Body of pancreas (tissue), 4 donors: Measurements from ENCODE around the gene ATP11C. TPM values are rescaled to one million over a fixed set of nuclear protein-coding genes. Genes with fewer than 3 reads are reported as not detected.
"Not testable (repeated sequence)": the region's sequence is repeated elsewhere in the genome, so short reads cannot be mapped to it uniquely, and the experiment has no call there.

Experiments used
- ATAC-seq: fragments of 150-250 bp; one replicate; pipeline ENCODE4 v1.9.1; 2016
- DNase-seq, 4 donors: peaks; one replicate each; pipeline ENCODE4 v3.0.0-alpha.2; 2019
- H3K27ac ChIP-seq, 4 donors: fragments of 200-600 bp; sonication (generic); 1 replicate in 3 of 4; 2 replicates in 1 of 4; pipeline versions ENCODE4 v1.5.1 to v1.6.1; 2016 to 2019; ENCODE audit warnings: mild to moderate bottlenecking in 1 of 4, mixed read lengths in 1 of 4, moderate library complexity in 1 of 4
- H3K27me3 ChIP-seq, 2 donors: fragments of 200-600 bp; sonication (generic); one replicate each; pipeline ENCODE4 v1.6.0; 2016; ENCODE audit warnings: mild to moderate bottlenecking in 1 of 2
- H3K36me3 ChIP-seq, 2 donors: fragments of 200-600 bp; sonication (generic); replicated peaks in 1 of 2; 2 replicates each; pipeline ENCODE4 v1.5.1; 2016; ENCODE audit warnings: low read depth in 2 of 2; ENCODE audit not compliant: insufficient read depth in 1 of 2
- H3K4me1 ChIP-seq: fragments of 200-600 bp; sonication (generic); one replicate; pipeline ENCODE4 v1.6.0; 2016
- H3K4me3 ChIP-seq, 2 donors: fragments of 200-600 bp; sonication (generic); 1 replicate in 1 of 2; 2 replicates in 1 of 2; pipeline ENCODE4 v1.5.1; 2016 to 2019
- H3K9me3 ChIP-seq, 3 donors: fragments of 200-600 bp; sonication (generic); 1 replicate in 2 of 3; 2 replicates in 1 of 3; pipeline ENCODE4 v1.5.1; 2016
- CTCF ChIP-seq, 7 experiments: fragments of 450-650 bp in 4 of 7; fragments of 200-600 bp in 3 of 7; sonication (generic) in 3 of 7; IDR thresholded peaks; one replicate each; pipeline ENCODE4 v1.5.1; 2016 to 2019; ENCODE audit warnings: antibody characterized with exemption in 7 of 7
- POLR2A ChIP-seq, 3 donors: fragments of 450-650 bp; IDR thresholded peaks; one replicate each; pipeline ENCODE4 v1.6.1; 2016; ENCODE audit warnings: antibody characterized with exemption in 3 of 3, mild to moderate bottlenecking in 2 of 3
- WGBS, 2 donors: methylation state at CpG; one replicate each; pipeline ENCODE4 v1.1.5; 2017; 5-methylcytosine and 5-hydroxymethylcytosine counted together
- intact Hi-C: fragments of 100-400 bp; cut with DNase I; formaldehyde crosslinking; loops from one replicate; pipeline ENCODE4 v1.15.1; 2023
- total RNA-seq, 2 donors: library from RNA; depleted of rRNA; stranded (reverse); fragments of >200 nt; gene quantifications; one replicate each; pipeline ENCODE4 v1.1.0, GENCODE V29; 2016

The ATP11C gene
- total RNA-seq, 2 donors from 2014 or later: 10.5 to 14.5 TPM

GRCh38 chrX:139965421-139965820, 32.6 kb upstream of the ATP11C start, which contains the start of gene CXorf66:
Gene CXorf66, minus strand, starts transcription at chrX:139965521. Its CDS starts 25 bp downstream, at chrX:139965496.
- DNase-seq (no peak), ATAC-seq (no peak)
- intact Hi-C loops: no loop called here
- Histone ChIP-seq H3K4me3 (no peak within 1 kb of the TSS), H3K27ac (no peak within 1 kb of the TSS), H3K4me1 (no peaks in the 10 kb centered on the region), H3K36me3 (no peaks in the 10 kb centered on the region), H3K9me3 (no peaks in the 10 kb centered on the region), H3K27me3 (no peaks in the 10 kb centered on the region)
- 89 to 93% methylated on average over 2 to 7 of the region's 7 CpGs for WGBS, 2 donors
- TF ChIP-seq POLR2A (IDR thresholded peaks at IDR 0.05): no peak
- no peak for TF ChIP-seq CTCF (IDR thresholded peaks at IDR 0.05)

DNA sequence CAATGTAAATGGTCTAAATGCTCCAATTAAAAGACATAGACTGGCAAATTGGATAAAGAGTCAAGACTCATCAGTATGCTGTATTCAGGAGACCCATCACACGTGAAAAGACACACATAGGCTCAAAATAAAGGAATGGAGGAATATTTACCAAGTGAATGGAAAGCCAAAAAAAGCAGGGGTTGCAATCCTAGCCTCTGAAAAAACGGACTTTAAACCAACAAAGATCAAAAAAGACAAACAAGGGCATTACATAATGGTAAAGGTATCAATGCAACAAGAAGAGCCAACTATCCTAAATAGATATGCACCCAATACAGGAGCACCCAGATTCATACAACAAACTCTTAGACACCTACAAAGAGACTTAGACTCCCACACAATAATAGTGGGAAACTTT, 28.2 kb upstream of the ATP11C start:
- DNase-seq, H3K4me1 ChIP-seq, H3K4me3 ChIP-seq, H3K36me3 ChIP-seq, H3K27me3 ChIP-seq, ATAC-seq, H3K27ac ChIP-seq, H3K9me3 ChIP-seq, intact Hi-C loops: not testable (repeated sequence)
- WGBS, 2 donors: 20 to 21% methylated on average over 2 of the region's 2 CpGs

DNA sequence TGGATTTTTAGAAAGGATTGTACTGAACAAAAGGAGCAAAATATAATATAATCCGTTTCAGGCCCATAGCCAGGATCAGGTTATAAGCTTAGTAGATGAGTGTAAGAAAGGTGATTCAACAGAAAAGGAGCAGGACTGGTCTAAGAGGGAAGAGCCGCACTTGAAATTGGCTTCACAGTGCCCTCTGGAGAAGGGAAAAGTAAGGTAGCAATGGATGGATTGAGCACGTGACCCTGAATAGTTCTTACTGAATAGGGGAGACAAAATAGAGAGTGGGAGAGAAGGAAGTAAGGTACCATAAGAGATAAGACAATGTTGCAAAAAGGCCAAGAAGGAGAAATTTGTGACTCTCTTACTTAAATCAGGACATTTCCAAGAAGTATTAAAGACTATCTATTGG, 16.9 kb upstream of the ATP11C start:
- no peaks in the 10 kb centered on the region for H3K9me3 ChIP-seq
- no peak for ATAC-seq
- no peaks in the 10 kb centered on the region for H3K36me3 ChIP-seq
- no peaks in the 10 kb centered on the region for H3K27me3 ChIP-seq
- DNase-seq: no peak
- no peak overlapping the region for H3K4me3 ChIP-seq
- TF ChIP-seq POLR2A (IDR thresholded peaks at IDR 0.05) (no peak), CTCF (IDR thresholded peaks at IDR 0.05) (no peak)
- H3K4me1 ChIP-seq: no peaks in the 10 kb centered on the region
- intact Hi-C loops: no loop called here
- WGBS, 2 donors: 37 to 40% methylated on average over 3 of the region's 3 CpGs
- no peak overlapping the region for H3K27ac ChIP-seq

DNA sequence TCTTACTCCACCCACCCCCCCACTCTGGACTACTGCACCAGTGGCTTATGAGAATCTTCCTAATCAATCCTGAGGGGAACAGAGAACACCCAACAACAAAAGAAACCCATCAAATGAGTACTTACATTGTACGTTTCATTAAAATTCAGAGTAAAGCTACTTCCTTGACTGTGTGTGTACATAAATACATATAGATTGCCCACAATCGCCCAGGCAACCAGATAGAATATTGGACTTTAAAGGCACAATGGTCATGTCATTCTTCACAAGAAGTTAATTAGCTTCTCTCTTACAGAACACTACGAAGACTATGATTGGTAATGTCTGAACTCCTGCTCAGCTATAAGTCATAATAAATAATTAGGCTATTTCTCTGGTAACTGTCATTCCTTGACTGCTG, 12.2 kb upstream of the ATP11C start:
- TF ChIP-seq CTCF (IDR thresholded peaks at IDR 0.05): no peak
- TF ChIP-seq POLR2A (IDR thresholded peaks at IDR 0.05): no peak
- H3K27me3 ChIP-seq: no peaks in the 10 kb centered on the region
- H3K9me3 ChIP-seq: no peaks in the 10 kb centered on the region
- DNase-seq (no peak), ATAC-seq (no peak)
- H3K4me1 ChIP-seq: no peaks in the 10 kb centered on the region
- WGBS, 2 donors: 48 to 58% methylated on average over 3 of the region's 3 CpGs
- H3K36me3 ChIP-seq: no peaks in the 10 kb centered on the region
- no peak overlapping the region for H3K27ac ChIP-seq
- intact Hi-C loops: no loop called here
- no peak overlapping the region for H3K4me3 ChIP-seq

DNA sequence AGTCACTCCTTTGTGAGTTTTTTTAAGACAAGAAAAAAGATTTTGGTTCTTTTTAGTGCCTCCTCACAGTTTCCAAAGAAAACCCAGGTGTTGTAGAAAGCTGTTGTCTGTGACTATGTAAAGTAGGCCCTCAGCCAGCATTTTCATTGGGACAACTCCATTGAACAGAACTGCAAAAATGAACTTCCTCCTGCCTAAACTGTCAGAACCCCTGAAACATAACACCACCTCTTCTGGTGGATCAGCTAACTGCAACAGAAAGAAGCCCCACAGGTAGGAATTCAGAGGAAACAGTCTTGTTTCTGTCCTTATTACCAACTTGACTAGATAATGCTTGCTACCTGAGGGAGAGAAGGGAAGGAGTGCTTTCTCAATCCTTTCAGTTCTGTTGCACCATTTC, 3.4 kb upstream of the ATP11C start:
- TF ChIP-seq POLR2A (IDR thresholded peaks at IDR 0.05): no peak
- Histone ChIP-seq H3K27me3 (no peaks in the 10 kb centered on the region), H3K9me3 (no peaks in the 10 kb centered on the region), H3K36me3 (no peaks in the 10 kb centered on the region), H3K4me3 (no peak overlapping the region), H3K27ac (no peak overlapping the region), H3K4me1 (no peaks in the 10 kb centered on the region)
- ATAC-seq: no peak
- intact Hi-C loops: no loop called here
- DNase-seq: no peak

- Histone ChIP-seq H3K36me3 (no peaks in the 10 kb centered on the region), H3K4me1 (no peaks in the 10 kb centered on the region), H3K27ac (peak overlapping the region in 3 of 4 donors; percentile 93 to 98 (median 94)), H3K9me3 (no peaks in the 10 kb centered on the region), H3K4me3 (no peak overlapping the region), H3K27me3 (no peaks in the 10 kb centered on the region)
- intact Hi-C loops: no loop called here
- DNase-seq (peak; percentile 18 to 49 (median 26)), ATAC-seq (no peak)
- WGBS, 2 donors: 36 to 39% methylated on average over 9 to 15 of the region's 15 CpGs
- TF ChIP-seq POLR2A (IDR thresholded peaks at IDR 0.05) (no peak), CTCF (IDR thresholded peaks at IDR 0.05) (no peak)
These were observed 1.1 kb upstream of the ATP11C start for GRCh38 chrX:139933904-139934303.
